ENCODE measurements around the gene SUGCT.
"Not testable (repeated sequence)": the region's sequence is repeated elsewhere in the genome, so short reads cannot be mapped to it uniquely, and the experiment has no call there.

SUGCT gene

GRCh38 chr7:40135317-40135610 lies 459 bp downstream of the SUGCT start:
- no peaks in the 10 kb centered on the region for H3K9me3 ChIP-seq
- peak overlapping the region; percentile 97 for H3K4me3 ChIP-seq (ENCODE audit: low read depth, low read length)
- no peaks in the 10 kb centered on the region; the same call in 1 of the 2 replicates for H3K36me3 ChIP-seq
- H3K27me3 ChIP-seq, result no peaks in the 10 kb centered on the region
- H3K4me1 ChIP-seq, result no peaks in the 10 kb centered on the region
- DNase-seq, result no peak
- TF ChIP-seq CTCF (IDR thresholded peaks at IDR 0.05; ENCODE audit: low read depth, low read length), result no peak

DNA sequence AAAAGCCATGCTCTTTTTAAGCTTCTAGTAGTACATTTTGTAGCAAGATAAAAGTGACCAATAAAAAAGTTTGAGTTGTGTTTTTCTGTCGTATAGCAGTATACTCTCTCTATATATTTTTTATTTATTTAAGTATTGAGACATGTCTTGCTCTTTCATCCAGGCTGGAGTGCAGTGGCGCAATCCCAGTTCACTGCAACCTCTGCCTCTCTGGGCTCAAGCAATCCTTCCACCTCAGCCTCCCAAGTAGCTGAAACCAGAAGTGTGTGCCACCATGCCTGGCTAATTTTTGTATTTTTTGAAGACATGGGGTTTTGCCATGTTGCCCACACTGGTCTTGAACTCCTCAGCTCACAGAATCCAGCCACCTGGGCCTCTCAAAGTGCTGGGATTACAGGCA lies 2.8 kb downstream of the SUGCT start:
- Histone ChIP-seq H3K9me3 (no peaks in the 10 kb centered on the region), H3K4me3 (ENCODE audit: low read depth, low read length) (no peak overlapping the region), H3K4me1 (no peaks in the 10 kb centered on the region), H3K27me3 (no peaks in the 10 kb centered on the region), H3K36me3 (no peaks in the 10 kb centered on the region)
- no peak for DNase-seq
- no peak for TF ChIP-seq CTCF (IDR thresholded peaks at IDR 0.05; ENCODE audit: low read depth, low read length)

GRCh38 chr7:40138973-40139372 lies 4.2 kb downstream of the SUGCT start:
- H3K9me3 ChIP-seq, result no peaks in the 10 kb centered on the region
- DNase-seq, result no peak
- H3K27me3 ChIP-seq, result no peaks in the 10 kb centered on the region
- H3K4me3 ChIP-seq (ENCODE audit: low read depth, low read length), result no peak overlapping the region
- no peaks in the 10 kb centered on the region for H3K4me1 ChIP-seq
- no peak for TF ChIP-seq CTCF (IDR thresholded peaks at IDR 0.05; ENCODE audit: low read depth, low read length)
- no peaks in the 10 kb centered on the region for H3K36me3 ChIP-seq

GRCh38 chr7:40139891-40140290 lies 5.1 kb downstream of the SUGCT start:
- H3K36me3 ChIP-seq; H3K9me3 ChIP-seq; H3K4me3 ChIP-seq (ENCODE audit: low read depth, low read length); DNase-seq; H3K4me1 ChIP-seq; H3K27me3 ChIP-seq: not testable (repeated sequence)

DNA sequence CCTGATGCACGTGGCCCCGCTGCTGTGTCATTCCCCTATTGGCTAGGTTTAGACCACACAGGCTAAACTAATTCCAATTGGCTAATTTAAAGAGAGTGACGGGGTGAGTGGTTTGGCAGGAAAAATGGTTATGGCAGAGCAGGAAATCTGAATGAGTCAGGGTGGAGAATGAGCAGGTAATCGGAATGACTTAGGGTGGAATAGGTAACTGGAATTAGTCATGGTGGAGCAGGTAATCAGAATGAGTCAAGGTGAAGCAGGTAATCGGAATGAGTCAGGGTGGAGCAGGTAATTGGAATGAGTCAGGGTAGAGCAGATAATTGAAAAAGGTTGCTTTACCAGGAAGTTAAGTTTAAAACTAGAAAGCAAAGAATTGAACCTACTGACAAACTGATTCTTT lies 7.1 kb downstream of the SUGCT start:
- H3K9me3 ChIP-seq, H3K36me3 ChIP-seq, DNase-seq: not testable (repeated sequence)

GRCh38 chr7:40145596-40146130 lies 10.9 kb downstream of the SUGCT start:
- not testable (repeated sequence) for H3K36me3 ChIP-seq; H3K4me3 ChIP-seq (ENCODE audit: low read depth, low read length); H3K4me1 ChIP-seq; H3K9me3 ChIP-seq; DNase-seq; H3K27me3 ChIP-seq

More for the DNA sequence above, 7.1 kb downstream of the SUGCT start:
- not testable (repeated sequence) for H3K27me3 ChIP-seq; H3K4me3 ChIP-seq (ENCODE audit: low read depth, low read length); H3K4me1 ChIP-seq

DNA sequence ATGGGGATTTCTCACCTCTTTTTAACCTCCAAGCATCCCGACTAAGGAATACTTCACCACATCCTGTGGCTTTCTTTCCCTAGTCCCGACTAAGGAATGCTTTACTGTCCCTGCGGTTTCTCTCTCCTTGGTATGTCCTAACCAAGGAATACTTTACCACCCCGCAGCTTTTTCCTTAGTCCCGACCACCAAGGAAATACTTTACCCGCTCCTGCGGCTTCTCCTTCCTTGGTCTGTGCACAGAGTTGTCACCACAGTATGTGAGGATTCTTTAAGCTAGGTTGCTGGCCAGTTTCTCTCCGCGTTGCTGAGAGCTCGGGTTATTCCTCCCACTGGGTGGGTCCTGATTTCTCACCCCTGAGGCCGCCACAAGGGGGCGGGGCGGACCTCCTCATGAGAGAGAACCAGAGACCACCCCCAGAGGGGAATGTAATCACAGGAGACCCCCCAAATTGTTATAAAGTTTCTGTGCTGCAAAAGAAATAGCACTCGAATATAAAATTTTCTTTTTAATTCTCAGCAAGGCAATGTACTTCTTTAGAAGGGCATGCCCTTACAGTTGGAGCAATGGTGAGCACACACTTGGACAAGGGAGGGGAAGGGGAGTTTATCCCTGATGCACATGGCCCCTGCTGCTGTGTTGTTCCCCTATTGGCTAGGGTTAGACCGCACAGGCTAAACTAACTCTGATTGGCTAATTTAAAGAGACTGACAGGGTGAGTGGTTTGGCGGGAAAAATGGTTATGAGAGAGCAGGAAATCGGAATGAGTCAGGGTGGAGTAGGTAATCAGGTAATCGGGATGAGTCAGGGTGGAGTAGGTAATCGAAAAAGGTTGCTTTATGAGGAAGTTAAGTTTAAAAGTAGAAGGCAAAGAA lies 12.8 kb downstream of the SUGCT start:
- Histone ChIP-seq H3K9me3 (no peaks in the 10 kb centered on the region), H3K27me3 (no peaks in the 10 kb centered on the region), H3K36me3 (no peaks in the 10 kb centered on the region), H3K4me3 (ENCODE audit: low read depth, low read length) (no peak overlapping the region), H3K4me1 (no peaks in the 10 kb centered on the region)
- peak; percentile 27 for DNase-seq
- peak; percentile 42 for TF ChIP-seq CTCF (IDR thresholded peaks at IDR 0.05; ENCODE audit: low read depth, low read length)

- H3K27me3 ChIP-seq, DNase-seq: not testable (repeated sequence)
Measured at GRCh38 chr7:40148247-40148580, 13.4 kb downstream of the SUGCT start.

More at GRCh38 chr7:40148247-40148580, 13.4 kb downstream of the SUGCT start:
- H3K4me3 ChIP-seq (ENCODE audit: low read depth, low read length); H3K9me3 ChIP-seq; H3K36me3 ChIP-seq; H3K4me1 ChIP-seq: not testable (repeated sequence)

All from BE2C (cell line).